SK-N-SH treated with all-trans-retinoic acid at 6 μM for 48 hours (cell line): ENCODE results near the gene PLBD2.

Experiments used
- ATAC-seq: fragments of 200-7000 bp; cut with Tn5 transposase; 3 replicates; pipeline ENCODE4 v1.9.1; 2020; ENCODE audit warnings: mild to moderate bottlenecking, moderate library complexity
- ARNTL ChIP-seq: fragments of 450-650 bp; formaldehyde crosslinking; IDR thresholded peaks from 2 replicates; pipeline ENCODE4 v1.5.0; 2020; ENCODE audit warnings: low read depth, mild to moderate bottlenecking, moderate library complexity, borderline replicate concordance
- BACH2 ChIP-seq: fragments of 250-450 bp; sonication (Bioruptor Pico); IDR thresholded peaks from 2 replicates; pipeline ENCODE4 v1.9.0; 2021; ENCODE audit warnings: mild to moderate bottlenecking, borderline replicate concordance
- CSDC2 ChIP-seq: fragments of 250-450 bp; sonication (Bioruptor Pico); IDR thresholded peaks from 2 replicates; pipeline ENCODE4 v1.5.0; 2020; ENCODE audit warnings: mild to moderate bottlenecking, moderate library complexity
- ISL1 ChIP-seq: fragments of 250-450 bp; sonication (Bioruptor Pico); IDR thresholded peaks from 2 replicates; pipeline ENCODE4 v2.1.2; 2022; ENCODE audit warnings: mild to moderate bottlenecking, moderate library complexity
- OSR1 ChIP-seq: fragments of 250-450 bp; sonication (Bioruptor Pico); IDR thresholded peaks from 2 replicates; pipeline ENCODE4 v1.8.0; 2022; ENCODE audit warnings: moderate library complexity, mild to moderate bottlenecking, inconsistent platforms
- PPARA ChIP-seq: fragments of 250-450 bp; sonication (Bioruptor Pico); IDR thresholded peaks from 2 replicates; pipeline ENCODE4 v1.5.0; 2020; ENCODE audit warnings: mild to moderate bottlenecking, borderline replicate concordance
- RARB ChIP-seq: fragments of 250-450 bp; sonication (Bioruptor Pico); IDR thresholded peaks from 2 replicates; pipeline ENCODE4 v1.8.0; 2021; ENCODE audit warnings: mild to moderate bottlenecking, moderate library complexity
- SNAI2 ChIP-seq: fragments of 250-450 bp; sonication (Bioruptor Pico); IDR thresholded peaks from 2 replicates; pipeline ENCODE4 v1.5.0; 2020; ENCODE audit warnings: mild to moderate bottlenecking, moderate library complexity
- TCF4 ChIP-seq: fragments of 250-450 bp; sonication (Bioruptor Pico); IDR thresholded peaks from 2 replicates; pipeline ENCODE4 v1.8.0; 2021; ENCODE audit warnings: mild to moderate bottlenecking, moderate library complexity, borderline replicate concordance
- TOX ChIP-seq: fragments of 250-450 bp; sonication (Bioruptor Pico); IDR thresholded peaks from 2 replicates; pipeline ENCODE4 v1.8.0; 2021; ENCODE audit warnings: mild to moderate bottlenecking, moderate library complexity, borderline replicate concordance
- ZC3H10 ChIP-seq: fragments of 250-450 bp; sonication (Bioruptor Pico); IDR thresholded peaks from 2 replicates; pipeline ENCODE4 v1.5.1; 2021; ENCODE audit warnings: mild to moderate bottlenecking, moderate library complexity
- ZFP3 ChIP-seq: fragments of 250-450 bp; sonication (Bioruptor Pico); IDR thresholded peaks from 2 replicates; pipeline ENCODE4 v1.5.0; 2020; ENCODE audit warnings: mild to moderate bottlenecking, moderate library complexity
- ZFP30 ChIP-seq: fragments of 450-650 bp; formaldehyde crosslinking; IDR thresholded peaks from 2 replicates; pipeline ENCODE4 v1.5.0; 2022; ENCODE audit warnings: mild to moderate bottlenecking, moderate library complexity
- ZNF565 ChIP-seq: fragments of 450-650 bp; formaldehyde crosslinking; conservative IDR thresholded peaks from 2 replicates; pipeline ENCODE4 v1.5.0; 2020; ENCODE audit warnings: low read depth, mild to moderate bottlenecking, moderate library complexity
- ZNF70 ChIP-seq: fragments of 450-650 bp; formaldehyde crosslinking; IDR thresholded peaks from 2 replicates; pipeline ENCODE4 v1.5.0; 2020; ENCODE audit warnings: mild to moderate bottlenecking, moderate library complexity
- ZNF8 ChIP-seq: fragments of 450-650 bp; formaldehyde crosslinking; IDR thresholded peaks from 2 replicates; pipeline ENCODE4 v1.5.0; 2020; ENCODE audit warnings: mild to moderate bottlenecking, moderate library complexity
- TF ChIP-seq, protein P1 (sequence below): fragments of 250-450 bp; sonication (Bioruptor Pico); IDR thresholded peaks from 2 replicates; pipeline ENCODE4 v1.5.1; 2021; ENCODE audit warnings: mild to moderate bottlenecking, moderate library complexity
- TF ChIP-seq, protein P2 (sequence below): fragments of 250-450 bp; sonication (Bioruptor Pico); IDR thresholded peaks from 2 replicates; pipeline ENCODE4 v1.5.1; 2020; ENCODE audit warnings: low read depth, mild to moderate bottlenecking, moderate library complexity
- TF ChIP-seq, protein P3 (sequence below): fragments of 250-450 bp; sonication (Bioruptor Pico); IDR thresholded peaks from 2 replicates; pipeline ENCODE4 v1.8.0; 2020; ENCODE audit warnings: mild to moderate bottlenecking, moderate library complexity, borderline replicate concordance
- TF ChIP-seq, protein P4 (sequence below): fragments of 250-450 bp; sonication (Bioruptor Pico); IDR thresholded peaks from 2 replicates; pipeline ENCODE4 v1.5.0; 2020; ENCODE audit warnings: mild to moderate bottlenecking, moderate library complexity
- TF ChIP-seq, protein P5 (sequence below): fragments of 250-450 bp; sonication (Bioruptor Pico); IDR thresholded peaks from 2 replicates; pipeline ENCODE4 v1.8.0; 2021; ENCODE audit warnings: low read depth, mild to moderate bottlenecking, moderate library complexity, borderline replicate concordance

The PLBD2 gene

DNA sequence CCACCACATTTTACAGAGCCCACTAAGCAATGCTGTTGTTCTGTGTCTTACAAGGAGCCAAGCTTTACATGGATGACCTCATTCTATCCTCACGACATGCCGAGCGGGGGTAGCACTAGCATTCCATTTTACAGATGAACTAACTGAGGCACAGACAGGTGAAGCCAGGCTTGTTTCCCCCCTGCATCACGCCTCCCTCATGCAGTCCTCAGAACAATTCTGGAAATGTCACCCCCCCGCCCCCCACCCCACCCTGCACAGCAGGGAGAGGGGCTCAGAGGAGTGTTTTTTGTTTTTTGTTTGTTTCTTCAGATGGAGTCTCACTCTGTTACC, 25.0 kb upstream of the PLBD2 start:
- no peak for ATAC-seq
- TF ChIP-seq TOX (CRISPR knock-in tag) (no peak), RARB (no peak), ZFP30 (CRISPR knock-in tag) (no peak), PPARA (CRISPR knock-in tag) (no peak), ZNF565 (CRISPR knock-in tag) (no peak), OSR1 (no peak), BACH2 (CRISPR knock-in tag) (no peak), TCF4 (CRISPR knock-in tag) (no peak), ISL1 (CRISPR knock-in tag) (no peak), ZNF8 (CRISPR knock-in tag) (no peak), ZFP3 (CRISPR knock-in tag) (no peak), ZNF70 (CRISPR knock-in tag) (no peak), CSDC2 (CRISPR knock-in tag) (no peak), ZC3H10 (no peak)
- TF ChIP-seq, protein P1, sequence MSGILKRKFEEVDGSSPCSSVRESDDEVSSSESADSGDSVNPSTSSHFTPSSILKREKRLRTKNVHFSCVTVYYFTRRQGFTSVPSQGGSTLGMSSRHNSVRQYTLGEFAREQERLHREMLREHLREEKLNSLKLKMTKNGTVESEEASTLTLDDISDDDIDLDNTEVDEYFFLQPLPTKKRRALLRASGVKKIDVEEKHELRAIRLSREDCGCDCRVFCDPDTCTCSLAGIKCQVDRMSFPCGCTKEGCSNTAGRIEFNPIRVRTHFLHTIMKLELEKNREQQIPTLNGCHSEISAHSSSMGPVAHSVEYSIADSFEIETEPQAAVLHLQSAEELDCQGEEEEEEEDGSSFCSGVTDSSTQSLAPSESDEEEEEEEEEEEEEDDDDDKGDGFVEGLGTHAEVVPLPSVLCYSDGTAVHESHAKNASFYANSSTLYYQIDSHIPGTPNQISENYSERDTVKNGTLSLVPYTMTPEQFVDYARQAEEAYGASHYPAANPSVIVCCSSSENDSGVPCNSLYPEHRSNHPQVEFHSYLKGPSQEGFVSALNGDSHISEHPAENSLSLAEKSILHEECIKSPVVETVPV (CRISPR knock-in tag) = no peak
- TF ChIP-seq, protein P2, sequence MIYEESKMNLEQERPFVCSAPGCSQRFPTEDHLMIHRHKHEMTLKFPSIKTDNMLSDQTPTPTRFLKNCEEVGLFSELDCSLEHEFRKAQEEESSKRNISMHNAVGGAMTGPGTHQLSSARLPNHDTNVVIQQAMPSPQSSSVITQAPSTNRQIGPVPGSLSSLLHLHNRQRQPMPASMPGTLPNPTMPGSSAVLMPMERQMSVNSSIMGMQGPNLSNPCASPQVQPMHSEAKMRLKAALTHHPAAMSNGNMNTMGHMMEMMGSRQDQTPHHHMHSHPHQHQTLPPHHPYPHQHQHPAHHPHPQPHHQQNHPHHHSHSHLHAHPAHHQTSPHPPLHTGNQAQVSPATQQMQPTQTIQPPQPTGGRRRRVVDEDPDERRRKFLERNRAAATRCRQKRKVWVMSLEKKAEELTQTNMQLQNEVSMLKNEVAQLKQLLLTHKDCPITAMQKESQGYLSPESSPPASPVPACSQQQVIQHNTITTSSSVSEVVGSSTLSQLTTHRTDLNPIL (CRISPR knock-in tag) = no peak
- TF ChIP-seq, protein P3, sequence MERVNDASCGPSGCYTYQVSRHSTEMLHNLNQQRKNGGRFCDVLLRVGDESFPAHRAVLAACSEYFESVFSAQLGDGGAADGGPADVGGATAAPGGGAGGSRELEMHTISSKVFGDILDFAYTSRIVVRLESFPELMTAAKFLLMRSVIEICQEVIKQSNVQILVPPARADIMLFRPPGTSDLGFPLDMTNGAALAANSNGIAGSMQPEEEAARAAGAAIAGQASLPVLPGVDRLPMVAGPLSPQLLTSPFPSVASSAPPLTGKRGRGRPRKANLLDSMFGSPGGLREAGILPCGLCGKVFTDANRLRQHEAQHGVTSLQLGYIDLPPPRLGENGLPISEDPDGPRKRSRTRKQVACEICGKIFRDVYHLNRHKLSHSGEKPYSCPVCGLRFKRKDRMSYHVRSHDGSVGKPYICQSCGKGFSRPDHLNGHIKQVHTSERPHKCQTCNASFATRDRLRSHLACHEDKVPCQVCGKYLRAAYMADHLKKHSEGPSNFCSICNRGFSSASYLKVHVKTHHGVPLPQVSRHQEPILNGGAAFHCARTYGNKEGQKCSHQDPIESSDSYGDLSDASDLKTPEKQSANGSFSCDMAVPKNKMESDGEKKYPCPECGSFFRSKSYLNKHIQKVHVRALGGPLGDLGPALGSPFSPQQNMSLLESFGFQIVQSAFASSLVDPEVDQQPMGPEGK = no peak
- TF ChIP-seq, protein P4, sequence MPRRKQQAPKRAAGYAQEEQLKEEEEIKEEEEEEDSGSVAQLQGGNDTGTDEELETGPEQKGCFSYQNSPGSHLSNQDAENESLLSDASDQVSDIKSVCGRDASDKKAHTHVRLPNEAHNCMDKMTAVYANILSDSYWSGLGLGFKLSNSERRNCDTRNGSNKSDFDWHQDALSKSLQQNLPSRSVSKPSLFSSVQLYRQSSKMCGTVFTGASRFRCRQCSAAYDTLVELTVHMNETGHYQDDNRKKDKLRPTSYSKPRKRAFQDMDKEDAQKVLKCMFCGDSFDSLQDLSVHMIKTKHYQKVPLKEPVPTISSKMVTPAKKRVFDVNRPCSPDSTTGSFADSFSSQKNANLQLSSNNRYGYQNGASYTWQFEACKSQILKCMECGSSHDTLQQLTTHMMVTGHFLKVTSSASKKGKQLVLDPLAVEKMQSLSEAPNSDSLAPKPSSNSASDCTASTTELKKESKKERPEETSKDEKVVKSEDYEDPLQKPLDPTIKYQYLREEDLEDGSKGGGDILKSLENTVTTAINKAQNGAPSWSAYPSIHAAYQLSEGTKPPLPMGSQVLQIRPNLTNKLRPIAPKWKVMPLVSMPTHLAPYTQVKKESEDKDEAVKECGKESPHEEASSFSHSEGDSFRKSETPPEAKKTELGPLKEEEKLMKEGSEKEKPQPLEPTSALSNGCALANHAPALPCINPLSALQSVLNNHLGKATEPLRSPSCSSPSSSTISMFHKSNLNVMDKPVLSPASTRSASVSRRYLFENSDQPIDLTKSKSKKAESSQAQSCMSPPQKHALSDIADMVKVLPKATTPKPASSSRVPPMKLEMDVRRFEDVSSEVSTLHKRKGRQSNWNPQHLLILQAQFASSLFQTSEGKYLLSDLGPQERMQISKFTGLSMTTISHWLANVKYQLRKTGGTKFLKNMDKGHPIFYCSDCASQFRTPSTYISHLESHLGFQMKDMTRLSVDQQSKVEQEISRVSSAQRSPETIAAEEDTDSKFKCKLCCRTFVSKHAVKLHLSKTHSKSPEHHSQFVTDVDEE (CRISPR knock-in tag) = no peak
- TF ChIP-seq, protein P5, sequence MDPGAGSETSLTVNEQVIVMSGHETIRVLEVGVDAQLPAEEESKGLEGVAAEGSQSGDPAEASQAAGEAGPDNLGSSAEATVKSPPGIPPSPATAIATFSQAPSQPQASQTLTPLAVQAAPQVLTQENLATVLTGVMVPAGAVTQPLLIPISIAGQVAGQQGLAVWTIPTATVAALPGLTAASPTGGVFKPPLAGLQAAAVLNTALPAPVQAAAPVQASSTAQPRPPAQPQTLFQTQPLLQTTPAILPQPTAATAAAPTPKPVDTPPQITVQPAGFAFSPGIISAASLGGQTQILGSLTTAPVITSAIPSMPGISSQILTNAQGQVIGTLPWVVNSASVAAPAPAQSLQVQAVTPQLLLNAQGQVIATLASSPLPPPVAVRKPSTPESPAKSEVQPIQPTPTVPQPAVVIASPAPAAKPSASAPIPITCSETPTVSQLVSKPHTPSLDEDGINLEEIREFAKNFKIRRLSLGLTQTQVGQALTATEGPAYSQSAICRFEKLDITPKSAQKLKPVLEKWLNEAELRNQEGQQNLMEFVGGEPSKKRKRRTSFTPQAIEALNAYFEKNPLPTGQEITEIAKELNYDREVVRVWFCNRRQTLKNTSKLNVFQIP = no peak

DNA sequence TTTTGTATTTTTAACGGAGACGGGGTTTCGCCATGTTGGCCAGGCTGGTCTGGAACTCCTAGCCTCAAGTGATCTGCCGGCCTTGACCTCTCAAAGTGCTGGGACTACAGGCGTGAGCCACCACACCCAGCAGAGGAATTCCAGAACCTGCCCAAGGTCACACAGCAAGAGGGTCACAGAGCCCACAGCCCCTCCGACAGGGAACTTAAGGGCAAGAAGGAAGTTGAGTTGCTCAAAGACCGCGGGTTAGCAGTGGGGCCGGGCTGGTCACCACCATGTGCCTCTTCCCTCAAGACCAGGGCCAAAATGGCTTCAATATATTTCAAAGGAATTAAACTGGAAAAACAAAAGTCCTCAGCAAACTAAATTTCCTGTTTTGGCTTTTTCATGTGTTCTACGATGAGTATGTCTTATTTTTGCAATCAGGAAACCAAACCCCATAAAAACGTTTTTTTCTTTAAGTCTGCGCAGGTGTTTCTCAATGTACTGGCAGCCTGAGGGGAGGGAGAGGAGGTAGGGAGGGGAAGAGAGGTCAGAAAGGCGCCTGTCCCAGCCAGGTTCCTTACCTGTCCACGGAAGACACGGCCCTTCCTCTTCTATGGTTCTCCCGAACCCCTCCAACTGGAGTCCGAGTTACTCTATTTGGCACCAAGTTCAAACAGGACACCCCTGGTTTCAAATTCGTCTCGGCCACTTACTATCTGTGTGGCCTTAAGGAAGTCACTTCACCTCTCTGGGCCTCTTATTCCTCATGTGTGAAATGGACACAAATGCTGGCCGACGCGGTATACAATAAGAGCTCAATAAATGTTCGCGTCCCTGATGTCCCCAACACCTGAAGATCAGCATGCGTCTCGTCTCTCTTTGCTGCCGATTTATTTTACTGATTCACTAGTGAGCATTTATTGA, 24.3 kb upstream of the PLBD2 start:
- no peak for ATAC-seq
- TF ChIP-seq, protein P5 = no peak
- no peak for TF ChIP-seq SNAI2 (CRISPR knock-in tag)
- TF ChIP-seq ZNF565 (CRISPR knock-in tag) = no peak
- TF ChIP-seq ZC3H10 = no peak
- TF ChIP-seq CSDC2 (CRISPR knock-in tag) = no peak
- no peak for TF ChIP-seq ARNTL (CRISPR knock-in tag)
- TF ChIP-seq, protein P4 (CRISPR knock-in tag) = no peak
- TF ChIP-seq, protein P3 = no peak
- no peak for TF ChIP-seq PPARA (CRISPR knock-in tag)
- TF ChIP-seq ZFP3 (CRISPR knock-in tag) = no peak
- no peak for TF ChIP-seq RARB
